Ectodermal cell (in vitro differentiated cells): ENCODE data around the gene HDLBP.

Experiments used
- H3K27ac ChIP-seq: 2 replicates; pipeline ENCODE4 v1.7.0; 2013; ENCODE audit warnings: mild to moderate bottlenecking, low read depth, low read length; ENCODE audit not compliant: insufficient read depth, poor library complexity, severe bottlenecking
- H3K27me3 ChIP-seq: 2 replicates; pipeline ENCODE4 v1.7.0; 2013; ENCODE audit warnings: mild to moderate bottlenecking, low read length; ENCODE audit not compliant: insufficient read depth, control insufficient read depth, poor library complexity, severe bottlenecking
- H3K36me3 ChIP-seq: one replicate; pipeline ENCODE4 v1.7.0; 2013; ENCODE audit warnings: low read length; ENCODE audit not compliant: control insufficient read depth, insufficient read depth
- H3K4me1 ChIP-seq: one replicate; pipeline ENCODE4 v1.7.0; 2013; ENCODE audit warnings: low read length; ENCODE audit not compliant: control insufficient read depth, insufficient read depth
- H3K4me3 ChIP-seq: 2 replicates; pipeline ENCODE4 v1.7.0; 2013; ENCODE audit warnings: low read depth, low read length, control low read depth; ENCODE audit not compliant: insufficient read depth
- H3K9me3 ChIP-seq: 2 replicates; pipeline ENCODE4 v1.7.0; 2013; ENCODE audit warnings: mild to moderate bottlenecking, low read length, moderate library complexity; ENCODE audit not compliant: control insufficient read depth
- WGBS, 2 experiments: methylation state at CpG; one replicate each; pipeline ENCODE4 v1.1.7; 2013; ENCODE audit warnings: missing lambda C conversion rate in 2 of 2; 5-methylcytosine and 5-hydroxymethylcytosine counted together

HDLBP gene

GRCh38 chr2:241241669-241242068, 73.8 kb downstream of the HDLBP start:
- H3K4me3 ChIP-seq = no peak overlapping the region
- no peaks in the 10 kb centered on the region for H3K27me3 ChIP-seq
- WGBS, 2 experiments = 95 to 97% methylated on average over 4 of the region's 4 CpGs
- no peaks in the 10 kb centered on the region for H3K4me1 ChIP-seq
- peaks cover 67% of the 10 kb centered on the region for H3K36me3 ChIP-seq
- no peaks in the 10 kb centered on the region for H3K9me3 ChIP-seq
- H3K27ac ChIP-seq = no peak overlapping the region

GRCh38 chr2:241240320-241241004, 75.0 kb downstream of the HDLBP start:
- peaks cover 65% of the 10 kb centered on the region for H3K36me3 ChIP-seq
- no peak overlapping the region for H3K27ac ChIP-seq
- no peak overlapping the region for H3K4me3 ChIP-seq
- no peaks in the 10 kb centered on the region for H3K27me3 ChIP-seq
- H3K4me1 ChIP-seq = no peaks in the 10 kb centered on the region
- no peaks in the 10 kb centered on the region for H3K9me3 ChIP-seq
- 96 to 97% methylated on average over 21 of the region's 21 CpGs for WGBS, 2 experiments

GRCh38 chr2:241239552-241240202, 75.8 kb downstream of the HDLBP start:
- Histone ChIP-seq H3K36me3 (peaks cover 66% of the 10 kb centered on the region), H3K4me3 (no peak overlapping the region), H3K9me3 (no peaks in the 10 kb centered on the region), H3K27me3 (no peaks in the 10 kb centered on the region), H3K27ac (no peak overlapping the region), H3K4me1 (no peaks in the 10 kb centered on the region)
- WGBS, 2 experiments = 96% methylated on average over 28 of the region's 28 CpGs

GRCh38 chr2:241238693-241239198, 76.7 kb downstream of the HDLBP start:
- H3K4me1 ChIP-seq = no peaks in the 10 kb centered on the region
- H3K9me3 ChIP-seq = no peaks in the 10 kb centered on the region
- H3K36me3 ChIP-seq = peaks cover 67% of the 10 kb centered on the region
- no peak overlapping the region for H3K27ac ChIP-seq
- H3K4me3 ChIP-seq = no peak overlapping the region
- H3K27me3 ChIP-seq = no peaks in the 10 kb centered on the region
- WGBS, 2 experiments = 94 to 97% methylated on average over 5 of the region's 5 CpGs

- H3K9me3 ChIP-seq = no peaks in the 10 kb centered on the region
- no peak overlapping the region for H3K4me3 ChIP-seq
- 92 to 93% methylated on average over 12 of the region's 12 CpGs for WGBS, 2 experiments
- no peaks in the 10 kb centered on the region for H3K27me3 ChIP-seq
- H3K27ac ChIP-seq = no peak overlapping the region
- H3K4me1 ChIP-seq = no peaks in the 10 kb centered on the region
- peaks cover 75% of the 10 kb centered on the region for H3K36me3 ChIP-seq
These were observed 77.5 kb downstream of the HDLBP start for GRCh38 chr2:241237949-241238371.

GRCh38 chr2:241237047-241237446, 78.4 kb downstream of the HDLBP start:
- Histone ChIP-seq H3K9me3 (no peaks in the 10 kb centered on the region), H3K36me3 (peaks cover 74% of the 10 kb centered on the region), H3K4me1 (no peaks in the 10 kb centered on the region), H3K27ac (no peak overlapping the region), H3K4me3 (no peak overlapping the region), H3K27me3 (no peaks in the 10 kb centered on the region)
- 96 to 97% methylated on average over 6 of the region's 6 CpGs for WGBS, 2 experiments

GRCh38 chr2:241235859-241236593, 79.4 kb downstream of the HDLBP start:
- H3K36me3 ChIP-seq = peaks cover 74% of the 10 kb centered on the region
- 94% methylated on average over 30 of the region's 30 CpGs for WGBS, 2 experiments
- H3K27me3 ChIP-seq = no peaks in the 10 kb centered on the region
- H3K4me1 ChIP-seq = no peaks in the 10 kb centered on the region
- no peaks in the 10 kb centered on the region for H3K9me3 ChIP-seq
- no peak overlapping the region for H3K4me3 ChIP-seq
- H3K27ac ChIP-seq = no peak overlapping the region

- Histone ChIP-seq H3K36me3 (peaks cover 75% of the 10 kb centered on the region), H3K9me3 (no peaks in the 10 kb centered on the region)
- 94 to 95% methylated on average over 26 of the region's 26 CpGs for WGBS, 2 experiments
These were observed 80.3 kb downstream of the HDLBP start for GRCh38 chr2:241234962-241235740.

GRCh38 chr2:241234066-241234790, 81.2 kb downstream of the HDLBP start:
- H3K4me1 ChIP-seq = no peaks in the 10 kb centered on the region
- 92 to 94% methylated on average over 21 of the region's 21 CpGs for WGBS, 2 experiments
- H3K4me3 ChIP-seq = no peak overlapping the region
- no peaks in the 10 kb centered on the region for H3K27me3 ChIP-seq
- H3K9me3 ChIP-seq = no peaks in the 10 kb centered on the region
- no peak overlapping the region for H3K27ac ChIP-seq
- H3K36me3 ChIP-seq = peaks cover 72% of the 10 kb centered on the region

More at GRCh38 chr2:241234962-241235740, 80.3 kb downstream of the HDLBP start:
- Histone ChIP-seq H3K27ac (no peak overlapping the region), H3K27me3 (no peaks in the 10 kb centered on the region), H3K4me3 (no peak overlapping the region), H3K4me1 (no peaks in the 10 kb centered on the region)
